ENCODE measurements around the gene SRGAP2B.
"Not testable (repeated sequence)": the region's sequence is repeated elsewhere in the genome, so short reads cannot be mapped to it uniquely, and the experiment has no call there.

Gene SRGAP2B

DNA sequence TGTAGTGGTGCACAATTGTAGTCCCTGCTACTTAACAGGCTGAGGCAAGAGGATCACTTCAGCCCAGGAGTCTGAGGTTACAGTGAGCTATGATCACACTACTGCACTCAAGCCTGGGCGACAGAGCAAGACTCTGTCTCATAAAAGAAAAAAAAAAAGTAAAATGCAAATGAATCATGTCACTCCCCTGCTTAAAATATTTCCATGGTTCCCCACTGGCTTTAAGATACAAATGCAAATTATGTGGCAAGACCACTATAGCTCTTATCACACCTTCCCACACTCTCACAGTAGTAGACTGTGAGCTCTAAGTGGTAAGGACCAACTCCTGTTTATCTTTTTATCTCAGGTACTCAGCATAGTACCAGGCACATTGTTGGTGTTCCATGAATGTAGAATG lies 53.6 kb downstream of the SRGAP2B start:
- DNase-seq, result not testable (repeated sequence)

DNA sequence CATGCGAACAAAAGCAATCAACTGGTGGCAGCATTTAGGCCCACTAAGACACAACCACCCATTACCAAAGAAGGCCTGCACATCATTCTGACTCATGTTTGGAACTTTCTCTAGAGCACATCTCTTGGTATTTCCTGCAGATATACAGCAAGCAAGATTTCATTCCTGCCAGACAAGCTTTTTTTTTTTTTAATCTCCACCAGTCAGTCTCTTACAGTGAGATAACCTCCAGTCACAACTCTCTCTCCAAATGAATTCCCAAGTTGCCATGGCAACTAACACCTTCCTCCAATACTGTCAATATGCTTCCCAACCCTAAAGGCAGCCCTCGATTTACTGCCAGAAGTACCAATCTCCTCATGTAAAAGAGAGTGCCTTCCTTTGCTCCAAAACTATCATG lies 59.1 kb downstream of the SRGAP2B start:
- not testable (repeated sequence) for DNase-seq

DNA sequence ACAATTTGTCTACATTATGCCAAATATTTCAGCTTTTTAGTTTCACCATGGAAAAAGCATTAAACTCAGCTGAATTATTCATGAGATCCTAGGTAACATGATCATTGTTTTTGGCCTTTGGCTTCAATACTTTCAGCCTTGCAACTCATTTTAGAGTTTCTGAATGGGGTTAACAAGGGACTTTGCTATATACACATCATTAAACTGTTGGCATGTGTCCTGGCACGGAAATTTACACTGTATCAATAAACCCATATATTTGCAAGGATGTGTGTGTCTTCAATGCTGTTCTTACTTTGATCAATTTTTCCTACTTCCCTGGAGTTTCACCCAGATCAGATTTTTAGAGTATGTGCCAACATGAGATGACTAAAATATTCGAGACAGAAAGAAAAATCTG lies 61.6 kb downstream of the SRGAP2B start:
- DNase-seq, result not testable (repeated sequence)

DNA sequence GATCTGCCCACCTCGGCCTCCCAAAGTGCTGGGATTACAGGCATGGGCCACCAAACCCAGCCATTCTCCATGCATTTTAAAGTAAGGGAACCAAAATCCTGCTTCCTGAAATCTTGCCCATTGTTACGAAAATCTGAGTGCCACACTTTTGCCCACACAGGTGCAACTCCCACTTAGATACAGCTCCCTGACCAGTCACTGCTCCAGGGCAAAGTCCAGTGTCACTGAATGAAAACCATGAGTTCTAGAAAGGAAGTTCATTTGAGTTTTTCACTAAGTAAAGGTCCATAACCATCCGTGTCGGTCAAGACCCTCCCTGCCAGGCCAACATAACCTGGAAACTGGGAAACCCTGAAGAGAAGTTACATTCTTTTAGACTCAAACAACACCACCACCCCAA lies 67.9 kb downstream of the SRGAP2B start:
- DNase-seq, result not testable (repeated sequence)

DNA sequence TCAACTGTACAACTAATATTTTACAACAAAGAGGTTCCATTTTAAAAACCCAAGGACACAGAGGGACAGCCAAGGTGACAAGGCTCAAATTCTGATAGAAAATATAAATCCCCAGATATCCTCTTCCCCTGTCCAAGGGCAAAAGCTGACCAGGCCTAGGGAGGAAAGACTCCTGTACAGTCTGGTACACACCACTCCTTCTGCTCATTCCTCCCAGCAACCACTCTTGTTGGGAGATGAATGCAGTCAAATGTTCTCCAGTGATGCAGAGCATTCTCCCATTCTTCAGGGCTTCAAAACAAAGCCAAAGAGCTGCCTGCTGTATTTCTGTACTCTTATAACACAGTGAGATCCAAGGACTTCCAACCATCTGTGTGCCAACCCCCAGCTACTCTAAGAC lies 69.8 kb downstream of the SRGAP2B start:
- DNase-seq, result not testable (repeated sequence)

DNA sequence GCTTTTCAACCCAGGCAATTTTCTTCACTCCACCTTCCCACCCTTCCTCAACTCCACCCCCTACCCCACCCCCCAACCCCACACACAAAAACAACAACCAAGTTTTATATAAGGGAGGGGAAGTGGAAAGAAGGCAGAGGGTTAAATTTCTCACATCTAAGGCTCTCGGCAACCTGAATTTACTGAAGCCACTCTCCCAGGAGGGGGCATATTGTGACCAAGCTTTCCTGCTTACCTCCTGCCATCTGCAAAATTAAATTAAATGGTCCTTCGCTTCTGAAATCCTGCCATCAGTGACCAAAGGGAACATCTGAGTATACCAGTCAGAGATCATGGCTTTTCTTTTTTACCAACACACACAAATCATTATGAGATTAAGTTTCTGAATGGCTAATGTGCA lies 72.9 kb downstream of the SRGAP2B start:
- DNase-seq, result not testable (repeated sequence)

DNA sequence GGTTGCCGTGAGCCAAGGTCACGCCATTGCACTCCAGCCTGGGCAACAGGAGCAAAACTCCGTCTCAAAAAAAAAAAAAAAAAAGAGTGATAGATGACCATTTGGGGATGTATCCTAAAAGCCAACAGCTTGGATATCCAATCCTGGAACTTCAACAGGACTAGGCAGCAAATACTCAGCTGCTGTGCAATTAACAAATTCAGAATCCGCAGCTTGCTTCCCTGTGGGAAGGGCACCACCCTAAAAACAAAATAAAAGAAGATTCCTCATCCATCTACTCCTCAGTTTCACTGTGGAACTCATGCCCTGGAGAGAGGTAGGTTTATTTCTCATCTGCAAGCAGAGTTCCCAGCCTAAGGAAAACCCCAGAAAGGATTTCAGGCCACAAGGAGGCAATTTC lies 73.4 kb downstream of the SRGAP2B start:
- not testable (repeated sequence) for DNase-seq

DNA sequence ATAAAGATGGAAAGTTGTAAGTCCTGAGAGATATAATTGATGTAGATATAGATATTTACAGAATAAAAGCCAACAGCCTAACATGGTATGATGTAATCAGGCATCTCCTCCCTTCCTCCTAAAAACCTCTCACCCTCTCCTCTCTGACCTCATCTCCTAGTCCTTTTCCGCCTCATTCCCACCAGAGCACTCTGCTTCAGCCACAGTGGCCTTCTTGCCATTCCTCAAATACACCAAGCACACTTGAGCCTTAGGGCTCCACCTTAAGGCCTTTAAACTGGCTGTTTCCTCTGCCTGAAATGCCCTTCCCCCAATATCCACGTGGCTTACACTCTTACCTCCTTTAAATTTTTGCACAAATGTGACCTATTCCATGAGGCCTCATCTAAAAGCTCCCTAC lies 75.4 kb downstream of the SRGAP2B start:
- DNase-seq, result not testable (repeated sequence)

DNA sequence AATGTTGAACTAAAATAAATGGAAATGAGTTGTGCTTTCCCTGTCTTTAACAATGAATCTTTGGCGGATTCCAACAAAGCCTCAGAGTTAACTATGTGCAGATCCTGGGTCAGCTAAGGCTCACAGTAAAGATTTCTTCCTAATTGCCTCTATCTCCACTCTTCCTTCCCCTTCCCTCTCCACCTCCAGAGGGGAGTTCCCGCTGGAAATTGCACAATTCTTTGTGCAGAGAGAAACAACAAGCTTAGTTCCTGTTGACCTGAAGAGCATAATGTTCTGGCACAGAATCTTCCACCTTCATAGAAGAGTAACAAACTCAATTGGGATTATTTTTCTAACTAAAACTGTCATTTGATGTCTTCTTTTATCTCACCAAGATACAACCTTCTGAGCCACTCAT lies 77.4 kb downstream of the SRGAP2B start:
- not testable (repeated sequence) for DNase-seq

DNA sequence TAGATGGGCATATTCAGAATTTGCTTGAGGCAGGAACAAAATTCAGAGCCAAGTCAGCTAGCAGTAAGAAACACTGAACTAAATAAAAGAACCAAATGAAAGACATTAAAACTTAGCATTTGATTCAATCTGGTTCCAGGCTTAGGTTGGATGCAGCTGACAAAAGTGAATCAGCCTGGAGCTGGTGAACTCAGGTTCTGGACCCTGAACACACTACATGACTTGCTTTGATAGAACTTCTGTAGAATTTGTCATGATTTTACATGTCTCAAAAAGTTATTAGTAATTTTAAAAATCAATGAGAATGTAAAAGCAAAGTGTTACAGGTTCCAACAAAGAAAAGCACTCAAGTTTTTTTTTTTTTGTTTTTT lies 78.7 kb downstream of the SRGAP2B start:
- not testable (repeated sequence) for DNase-seq

DNA sequence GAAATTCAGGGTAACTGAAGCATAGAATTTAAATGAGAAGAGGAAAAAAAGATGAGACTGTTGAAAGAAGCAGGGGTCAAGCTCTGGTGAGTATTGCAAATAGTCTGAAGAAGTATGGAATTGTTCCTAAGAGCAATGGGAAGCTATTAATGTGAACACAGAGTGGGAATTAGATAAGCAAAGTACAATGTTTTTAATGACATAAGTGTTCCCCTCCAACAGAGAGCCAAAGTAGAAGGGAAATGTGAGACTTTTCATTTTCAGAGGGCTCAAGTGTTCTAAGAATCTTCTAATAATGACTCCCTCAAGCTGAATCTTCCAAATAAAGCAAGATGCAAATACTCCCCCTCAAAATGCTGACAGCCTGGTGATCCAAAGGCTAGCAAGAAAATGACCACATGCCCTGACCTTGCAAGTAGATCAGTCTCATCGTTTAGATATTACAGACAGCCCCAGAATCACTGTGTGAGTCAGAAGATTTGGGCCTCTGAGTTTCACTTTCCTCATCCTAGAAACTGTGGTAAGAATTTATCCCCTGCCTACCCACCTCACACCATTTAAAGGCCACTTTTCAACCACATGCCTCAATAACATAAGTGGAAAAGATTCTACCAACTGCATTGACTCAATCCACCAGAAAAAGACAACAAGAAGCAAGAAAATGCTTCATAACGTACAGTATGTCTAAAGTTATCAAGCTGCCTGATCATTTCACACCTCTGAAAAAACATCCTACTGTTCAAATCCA lies 79.2 kb downstream of the SRGAP2B start:
- DNase-seq, result not testable (repeated sequence)

DNA sequence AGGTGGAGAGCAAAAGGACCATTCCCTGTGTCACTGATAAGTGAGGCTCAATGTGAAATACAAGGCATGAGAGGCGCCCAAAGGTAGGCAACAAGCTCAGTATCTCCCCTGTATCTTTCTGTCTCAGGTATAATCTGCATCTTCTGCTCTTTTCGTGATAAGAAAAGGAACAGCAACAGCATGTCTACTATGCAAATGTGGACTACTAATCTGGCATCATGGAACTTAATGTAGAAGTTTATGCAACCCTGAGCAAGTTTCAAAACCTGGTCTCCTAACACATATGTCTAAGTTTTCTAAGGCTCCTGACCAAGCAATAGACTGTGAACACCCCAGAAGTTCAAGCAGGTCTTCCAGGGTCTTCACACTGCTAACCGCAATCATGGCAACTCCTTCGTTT lies 81.8 kb downstream of the SRGAP2B start:
- DNase-seq, result not testable (repeated sequence)

DNA sequence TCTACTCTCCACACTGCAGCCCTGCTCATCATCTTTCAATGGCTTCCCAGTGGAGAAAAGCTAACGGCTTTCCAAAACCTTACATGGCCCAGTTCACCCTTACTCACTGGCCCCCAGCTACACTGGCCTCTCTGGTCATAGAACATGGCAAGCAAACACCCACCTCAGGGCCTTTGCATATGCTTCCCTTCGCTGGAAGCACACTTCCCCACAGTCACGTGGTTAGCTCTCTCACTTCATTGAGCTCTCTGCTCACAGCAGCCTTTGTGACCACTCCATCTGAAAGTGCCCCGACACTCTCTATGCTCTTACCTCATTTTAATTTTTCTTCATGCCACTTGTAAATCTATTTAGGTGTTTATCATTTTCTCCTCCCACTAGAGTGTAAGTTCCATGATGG lies 83.3 kb downstream of the SRGAP2B start:
- DNase-seq, result not testable (repeated sequence)

DNA sequence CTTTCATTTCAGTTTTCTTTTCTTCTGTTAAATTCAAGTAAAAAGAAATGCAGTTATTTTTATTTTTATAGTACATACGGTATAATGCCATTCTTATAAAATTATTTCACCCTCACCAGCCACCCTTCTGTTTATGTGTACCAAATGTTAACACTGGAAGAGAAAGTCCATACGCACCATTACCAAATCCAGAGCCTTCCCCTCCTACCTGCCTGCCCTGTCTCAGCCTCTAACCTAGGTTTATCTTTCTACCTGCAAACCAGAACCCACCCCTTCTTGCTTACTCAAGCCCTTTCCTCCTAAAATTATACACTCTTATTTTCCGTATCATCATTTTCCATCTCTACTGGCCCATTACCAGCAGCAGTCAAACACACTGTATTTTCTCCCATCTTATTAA lies 84.5 kb downstream of the SRGAP2B start:
- not testable (repeated sequence) for DNase-seq

DNA sequence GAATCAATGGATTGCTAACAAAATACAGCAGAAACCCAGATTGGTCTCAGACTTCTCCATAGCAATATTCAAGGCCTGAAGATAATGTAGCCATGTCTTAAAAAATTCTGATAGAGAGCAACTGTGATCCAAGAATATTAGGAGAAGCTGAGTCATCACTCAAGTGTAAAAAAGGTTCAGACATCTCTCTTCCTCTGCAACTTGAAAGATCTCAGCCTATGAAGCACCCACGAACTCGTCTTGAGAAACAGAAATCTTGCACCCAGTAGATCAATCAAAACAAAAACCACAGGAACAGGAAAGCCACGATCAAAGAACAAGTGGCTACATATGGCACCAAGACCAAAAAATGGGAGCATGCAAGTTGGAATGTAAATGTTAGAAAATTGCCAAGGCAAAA lies 85.2 kb downstream of the SRGAP2B start:
- DNase-seq, result not testable (repeated sequence)

DNA sequence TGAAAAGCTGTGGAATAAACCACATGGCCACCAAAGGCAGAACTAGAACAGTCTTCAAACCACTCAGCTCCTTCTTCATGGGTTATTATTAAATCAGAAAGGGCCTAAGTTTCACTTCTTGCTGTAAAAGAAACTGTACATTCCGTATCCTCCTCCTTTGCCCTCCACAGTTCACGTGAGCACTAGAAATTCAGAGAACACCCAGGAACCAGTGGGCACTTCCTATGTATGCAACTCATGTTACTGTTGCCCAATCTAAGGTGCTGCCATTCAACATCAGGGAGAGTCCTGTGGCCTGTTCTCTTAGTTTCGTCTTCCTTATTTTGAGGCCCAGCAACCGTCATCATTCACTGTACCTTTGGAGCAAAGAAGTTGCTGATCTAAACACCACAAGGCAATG lies 86.7 kb downstream of the SRGAP2B start:
- not testable (repeated sequence) for DNase-seq

DNA sequence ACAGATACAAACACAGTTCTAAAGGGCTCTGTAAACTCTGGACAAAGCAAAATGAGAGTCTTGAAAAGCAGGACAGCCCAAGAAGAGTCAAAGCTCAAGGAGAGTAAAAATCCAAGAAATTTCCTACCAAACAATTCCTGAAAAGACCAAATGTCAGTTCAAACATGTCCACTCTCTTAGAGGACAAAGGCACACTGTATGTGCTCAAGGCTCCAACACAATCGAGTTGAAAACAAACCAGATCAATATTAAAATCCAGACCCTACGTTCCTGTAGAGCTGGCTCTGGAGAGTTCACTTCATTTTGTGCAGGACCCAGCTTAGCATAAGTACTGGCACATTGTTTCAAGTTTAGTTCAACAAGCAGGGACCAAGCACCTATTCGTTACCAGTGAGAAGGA lies 90.0 kb downstream of the SRGAP2B start:
- DNase-seq, result not testable (repeated sequence)

DNA sequence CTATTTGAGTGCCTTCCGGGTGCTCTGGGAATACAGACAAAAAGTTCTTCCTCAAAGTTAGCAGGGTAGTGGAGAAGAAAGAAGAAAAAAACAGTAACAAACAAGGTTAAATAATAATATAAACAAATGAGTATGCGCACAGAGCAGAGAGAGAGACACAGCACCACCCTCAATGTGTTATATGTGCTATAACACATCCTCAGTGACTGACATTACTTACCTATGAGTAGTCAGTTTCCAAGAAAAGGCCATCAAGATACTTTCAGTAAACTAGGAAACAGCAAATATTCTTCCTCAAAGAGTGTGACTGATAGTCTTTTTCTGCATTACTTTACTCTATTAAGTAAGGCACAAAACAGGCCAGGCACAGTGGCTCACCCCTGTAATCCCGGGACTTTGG lies 93.7 kb downstream of the SRGAP2B start:
- DNase-seq, result not testable (repeated sequence)

DNA sequence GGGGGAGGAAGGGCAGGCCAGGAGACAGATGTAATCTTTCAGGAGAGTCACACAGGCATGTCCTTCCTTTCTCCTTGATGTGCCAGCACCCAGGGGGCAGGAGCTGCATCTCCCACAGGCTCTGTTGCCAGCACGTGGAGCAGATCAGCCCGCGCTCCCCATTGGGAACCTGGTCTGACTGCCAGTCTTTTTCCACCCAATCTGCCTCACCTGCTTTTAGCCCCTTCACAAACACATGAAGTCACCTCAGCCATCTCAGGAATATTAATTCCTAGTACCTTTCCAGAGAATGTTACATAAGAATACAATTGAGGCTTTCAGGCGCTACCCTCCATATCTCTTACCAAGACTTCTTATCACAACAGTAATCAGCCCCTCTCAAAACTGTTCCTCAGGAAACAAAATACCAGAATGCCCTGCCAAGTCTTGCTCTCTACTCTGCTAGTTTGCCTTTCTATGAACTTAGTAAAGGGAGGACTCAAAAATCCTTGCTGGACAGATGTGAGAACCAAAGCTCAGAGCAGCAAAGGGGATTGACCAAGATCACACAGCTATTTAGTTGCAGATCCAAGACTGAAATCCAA lies 94.3 kb downstream of the SRGAP2B start:
- DNase-seq, result not testable (repeated sequence)

DNA sequence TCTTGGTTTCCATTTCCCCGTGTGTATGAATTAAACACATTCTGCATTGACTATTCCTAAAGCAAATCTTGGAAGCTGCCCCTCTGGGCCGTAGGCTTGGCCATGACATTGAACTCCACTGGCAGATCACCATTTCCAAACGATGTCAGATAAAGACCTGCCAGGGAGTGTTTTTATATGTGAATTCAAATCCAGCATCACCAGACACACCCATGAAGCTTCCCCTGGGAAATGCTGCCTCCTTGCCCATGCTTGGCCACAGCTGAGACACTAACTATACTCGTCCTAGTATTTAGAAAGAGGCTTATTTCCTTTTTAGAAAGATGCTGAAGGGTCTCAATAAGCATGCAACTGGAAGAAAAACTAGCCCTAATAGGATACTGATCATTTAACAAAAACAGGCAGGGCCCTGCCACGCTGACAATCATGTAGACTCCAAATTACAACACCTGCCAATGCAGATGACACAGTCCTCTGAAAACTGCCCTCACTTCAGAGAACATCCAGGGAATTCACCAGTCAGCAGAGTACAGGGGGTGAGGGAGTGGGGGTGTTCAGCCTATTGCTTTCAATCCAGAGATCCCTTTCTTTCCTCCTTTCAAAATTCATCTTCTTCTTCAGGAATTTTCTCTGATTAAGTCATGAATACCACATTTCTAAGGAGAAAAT lies 94.9 kb downstream of the SRGAP2B start:
- DNase-seq, result not testable (repeated sequence)

DNA sequence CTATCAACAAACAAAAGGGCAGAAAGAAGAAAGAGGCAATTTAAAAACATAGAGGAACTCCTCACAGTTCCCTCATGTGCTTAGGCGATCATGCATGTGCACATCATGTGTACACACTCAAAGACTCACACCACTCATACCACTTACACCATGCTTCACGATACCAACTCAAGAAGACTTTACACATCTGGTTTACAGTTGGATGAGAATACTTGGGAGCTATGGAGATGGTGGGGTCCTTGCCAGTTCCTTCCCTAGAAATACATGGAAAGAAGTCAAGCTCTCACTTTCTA lies 96.2 kb downstream of the SRGAP2B start:
- DNase-seq, result not testable (repeated sequence)

DNA sequence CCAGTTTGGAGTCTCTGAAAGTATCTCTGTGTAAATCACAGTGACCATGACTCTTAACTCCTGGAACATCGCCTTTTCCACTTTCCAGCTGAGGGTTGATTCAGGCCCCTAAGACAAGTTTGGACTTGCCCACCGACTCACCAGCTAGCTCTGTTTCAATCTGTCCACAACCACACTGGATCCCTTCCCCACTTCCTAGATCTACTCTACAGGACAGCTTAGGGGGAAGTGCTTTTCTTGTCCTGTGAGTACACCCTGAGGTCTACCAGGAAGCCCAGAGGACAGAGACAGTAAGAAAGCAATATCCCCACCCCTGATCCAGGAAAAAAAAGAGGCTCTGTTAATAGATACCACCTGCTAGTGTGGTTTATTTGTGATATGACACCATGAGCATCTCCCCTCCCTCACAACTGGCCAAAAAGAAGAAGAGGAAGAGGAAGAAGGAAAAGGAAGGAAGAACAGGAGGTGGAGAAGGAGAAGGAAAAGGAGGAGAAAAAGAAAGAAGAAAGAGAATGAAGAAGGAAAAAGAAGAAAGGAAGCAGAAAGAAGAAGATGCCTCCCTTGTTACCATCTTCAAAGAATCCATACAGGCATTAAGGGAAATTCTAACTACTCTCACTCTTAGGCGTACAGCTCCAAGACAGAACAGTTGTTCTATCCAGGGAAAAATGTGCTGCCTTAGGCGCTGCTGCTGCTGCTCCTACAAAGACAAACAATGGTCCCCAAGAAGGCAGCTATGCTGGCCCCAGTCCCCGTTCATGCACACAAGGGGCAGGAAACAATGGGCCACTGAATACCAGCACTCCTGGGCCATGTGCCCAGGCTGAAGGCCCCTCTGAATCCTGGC lies 96.8 kb downstream of the SRGAP2B start:
- not testable (repeated sequence) for DNase-seq

DNA sequence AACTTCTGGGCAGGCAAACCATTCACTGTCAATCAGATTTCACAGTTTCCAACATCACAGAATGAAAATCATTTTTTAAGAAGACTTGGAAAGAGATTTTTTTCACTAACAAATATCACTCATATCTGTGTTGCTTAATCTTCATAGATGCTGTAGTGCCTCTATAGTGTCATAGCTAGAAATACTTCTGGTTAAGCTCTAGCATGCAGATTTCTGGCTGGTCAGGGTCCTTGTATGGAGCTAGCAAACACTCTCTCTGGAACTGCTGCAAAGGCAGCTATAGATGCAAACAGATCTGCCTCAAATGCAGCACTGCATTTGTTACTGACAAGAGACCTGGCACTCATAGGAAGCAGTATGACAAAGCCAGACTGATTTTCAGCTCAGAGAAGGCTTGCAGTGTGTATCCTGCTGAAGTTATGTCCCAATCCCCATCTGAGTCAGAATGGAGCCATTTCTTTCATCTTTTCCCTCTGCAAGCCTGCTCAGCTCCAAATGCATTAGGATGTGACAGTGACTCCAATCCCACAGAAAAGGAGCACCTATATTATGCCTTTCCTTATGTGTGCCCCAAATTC lies 99.2 kb downstream of the SRGAP2B start:
- peak; percentile 42 for DNase-seq

Measured in fibroblast of skin of back (primary cell).